H1 (cell line): ENCODE data around the gene CEP72. TPM values are rescaled to one million over a fixed set of nuclear protein-coding genes. Genes with fewer than 3 reads are reported as not detected.
A peak's percentile ranks its signal among the peaks of the same experiment; 100 is the strongest.

Experiments used
- CTCF ChIA-PET: fragments of 300-600 bp; sonication (Branson Sonifier 250); formaldehyde crosslinking; loops from one replicate; lab custom pipeline; 2021; ENCODE audit not compliant: partially characterized antibody; lab: Charles Lee
- POLR2A ChIA-PET: fragments of 300-600 bp; sonication (Branson Sonifier 250); formaldehyde crosslinking; loops from one replicate; lab custom pipeline; 2021; ENCODE audit warnings: inconsistent platforms; ENCODE audit not compliant: partially characterized antibody; lab: Charles Lee
- DNase-seq, 2 experiments: peaks; one replicate each; pipeline versions ENCODE4 v3.0.0 to v3.0.0-alpha.2; 2010 to 2022; ENCODE audit warnings: low spot score in 2 of 2, low read depth in 1 of 2, mixed read lengths in 1 of 2
- FAIRE-seq: peaks from 2 replicates; lab custom pipeline; 2011; peaks lifted over from hg19 to GRCh38; lab: Jason Lieb, UNC
- H2AFZ ChIP-seq: 2 replicates; pipeline ENCODE4 v1.8.1; 2012; ENCODE audit warnings: low read length, inconsistent platforms
- H2AK5ac ChIP-seq: 2 replicates; pipeline ENCODE4 v1.6.1; 2013; ENCODE audit warnings: low read depth, low read length
- H2BK120ac ChIP-seq: replicated peaks from 2 replicates; pipeline ENCODE3; 2013; ENCODE audit warnings: low read depth, low read length, inconsistent platforms
- H2BK12ac ChIP-seq: 2 replicates; pipeline ENCODE4 v1.6.1; 2013; ENCODE audit warnings: low read depth, low read length
- H2BK15ac ChIP-seq: 2 replicates; pipeline ENCODE4 v1.6.1; 2013; ENCODE audit warnings: low read length
- H2BK20ac ChIP-seq: 2 replicates; pipeline ENCODE4 v1.6.1; 2013; ENCODE audit warnings: low read length
- H2BK5ac ChIP-seq: 2 replicates; pipeline ENCODE4 v1.6.1; 2013; ENCODE audit warnings: low read depth, low read length
- H3K14ac ChIP-seq: 2 replicates; pipeline ENCODE4 v1.6.1; 2013; ENCODE audit warnings: inconsistent platforms; ENCODE audit not compliant: insufficient read length
- H3K18ac ChIP-seq: 2 replicates; pipeline ENCODE4 v1.6.1; 2013; ENCODE audit warnings: low read length; ENCODE audit errors: extremely low read depth
- H3K23ac ChIP-seq: 2 replicates; pipeline ENCODE4 v1.6.1; 2013; ENCODE audit warnings: inconsistent platforms; ENCODE audit not compliant: insufficient read length
- H3K23me2 ChIP-seq: 2 replicates; pipeline ENCODE4 v1.6.1; 2013; ENCODE audit warnings: low read depth, low read length
- H3K27ac ChIP-seq: 2 replicates; pipeline ENCODE4 v1.6.1; 2011; ENCODE audit warnings: low read depth, low read length, inconsistent platforms
- H3K27me3 ChIP-seq, 4 experiments: replicated peaks in 1 of 4; 1 replicate in 1 of 4; 2 replicates in 3 of 4; pipeline versions ENCODE4 v1.6.1 to v1.8.1; 2011 to 2013; ENCODE audit warnings: low read length in 3 of 4, mild to moderate bottlenecking in 3 of 4, inconsistent platforms in 2 of 4, mixed read lengths in 2 of 4, moderate library complexity in 1 of 4; ENCODE audit not compliant: control insufficient read depth in 3 of 4, insufficient read depth in 3 of 4; ENCODE audit errors: extremely low read depth in 1 of 4
- H3K36me3 ChIP-seq, 4 experiments: 2 replicates each; pipeline versions ENCODE4 v1.6.1 to v1.8.1; 2011 to 2013; ENCODE audit warnings: mild to moderate bottlenecking in 4 of 4, low read length in 3 of 4, moderate library complexity in 2 of 4, control low read depth in 1 of 4, inconsistent platforms in 1 of 4; ENCODE audit not compliant: insufficient read depth in 4 of 4, control insufficient read depth in 2 of 4
- H3K4ac ChIP-seq: replicated peaks from 2 replicates; pipeline ENCODE3; 2013; ENCODE audit warnings: low read length, low read depth, mixed read lengths, inconsistent platforms; ENCODE audit not compliant: insufficient read length
- H3K4me1 ChIP-seq, 4 experiments: replicated peaks in 1 of 4; 1 replicate in 1 of 4; 2 replicates in 3 of 4; pipeline versions ENCODE4 v1.6.1 to v1.8.1; 2011 to 2013; ENCODE audit warnings: low read length in 3 of 4, inconsistent platforms in 2 of 4, mixed read lengths in 1 of 4; ENCODE audit not compliant: insufficient read depth in 4 of 4, control insufficient read depth in 3 of 4
- H3K4me2 ChIP-seq, 2 experiments: 2 replicates each; pipeline versions ENCODE4 v1.6.1 to v1.8.1; 2011 to 2013; ENCODE audit warnings: low read depth in 2 of 2, low read length in 2 of 2, control low read depth in 1 of 2, inconsistent platforms in 1 of 2, mild to moderate bottlenecking in 1 of 2; ENCODE audit not compliant: insufficient read depth in 1 of 2
- H3K4me3 ChIP-seq, 4 experiments: fragments of 200-600, 300-600 bp in 1 of 4; sonication (generic), shearing (Covaris generic), sonication (Bioruptor Twin) in 1 of 4; 2 replicates each; pipeline versions ENCODE4 v1.5.1 to v1.8.1; 2011 to 2016; ENCODE audit warnings: low read length in 4 of 4, low read depth in 3 of 4, control low read depth in 2 of 4, inconsistent platforms in 2 of 4, mild to moderate bottlenecking in 2 of 4, mixed read lengths in 1 of 4, moderate library complexity in 1 of 4; ENCODE audit not compliant: insufficient read depth in 2 of 4; ENCODE audit errors: extremely low read depth in 1 of 4
- H3K56ac ChIP-seq: replicated peaks from 2 replicates; pipeline ENCODE3; 2013; ENCODE audit warnings: low read depth, mild to moderate bottlenecking, mixed read lengths, low read length, inconsistent platforms; ENCODE audit not compliant: insufficient read length
- H3K79me1 ChIP-seq: 2 replicates; pipeline ENCODE4 v1.6.1; 2013; ENCODE audit warnings: low read depth, low read length, control low read depth
- H3K79me2 ChIP-seq, 2 experiments: 2 replicates each; pipeline versions ENCODE4 v1.6.1 to v1.8.1; 2012 to 2013; ENCODE audit warnings: low read length in 2 of 2, mild to moderate bottlenecking in 2 of 2, inconsistent platforms in 1 of 2; ENCODE audit not compliant: insufficient read depth in 2 of 2, control insufficient read depth in 1 of 2
- H3K9ac ChIP-seq, 4 experiments: replicated peaks in 1 of 4; 1 replicate in 1 of 4; 2 replicates in 3 of 4; pipeline versions ENCODE4 v1.6.1 to v1.8.1; 2011 to 2013; ENCODE audit warnings: low read depth in 3 of 4, low read length in 3 of 4, control low read depth in 2 of 4, mild to moderate bottlenecking in 2 of 4, moderate library complexity in 2 of 4, inconsistent platforms in 1 of 4; ENCODE audit errors: extremely low read depth in 1 of 4
- H3K9me3 ChIP-seq, 2 experiments: 2 replicates each; pipeline versions ENCODE4 v1.6.1 to v1.8.1; 2012 to 2013; ENCODE audit warnings: mild to moderate bottlenecking in 2 of 2, moderate library complexity in 2 of 2, control low read depth in 1 of 2, inconsistent platforms in 1 of 2, low read depth in 1 of 2, low read length in 1 of 2, mixed read lengths in 1 of 2; ENCODE audit not compliant: insufficient read depth in 2 of 2
- H4K20me1 ChIP-seq, 2 experiments: replicated peaks in 1 of 2; 2 replicates each; pipeline versions ENCODE3 to v1.8.1; 2011 to 2013; ENCODE audit warnings: inconsistent platforms in 2 of 2, low read length in 2 of 2, mild to moderate bottlenecking in 1 of 2; ENCODE audit not compliant: insufficient read depth in 2 of 2, control insufficient read depth in 1 of 2
- H4K5ac ChIP-seq: 2 replicates; pipeline ENCODE4 v1.6.1; 2013; ENCODE audit warnings: low read length, low read depth, mixed read lengths, inconsistent platforms; ENCODE audit not compliant: insufficient read length
- H4K8ac ChIP-seq: 2 replicates; pipeline ENCODE4 v1.8.0; 2013; ENCODE audit warnings: mild to moderate bottlenecking, moderate library complexity, low read length, inconsistent platforms; ENCODE audit not compliant: insufficient read depth; ENCODE audit errors: extremely low read depth
- H4K91ac ChIP-seq: replicated peaks from 2 replicates; pipeline ENCODE3; 2013; ENCODE audit warnings: low read length, mixed read lengths, inconsistent platforms; ENCODE audit not compliant: insufficient read length
- CTBP2 ChIP-seq: IDR thresholded peaks from 2 replicates; pipeline ENCODE4 v1.7.0; 2011; ENCODE audit warnings: borderline replicate concordance, mild to moderate bottlenecking, moderate library complexity, mixed read lengths, low read length; ENCODE audit not compliant: insufficient read depth, insufficient read length
- NRF1 ChIP-seq: IDR thresholded peaks from 2 replicates; pipeline ENCODE4 v1.6.1; 2011; ENCODE audit warnings: mild to moderate bottlenecking, low read depth, low read length, improper control_type of control experiment
- SAP30 ChIP-seq: fragments of 300-600 bp; sonication (generic); IDR thresholded peaks from 2 replicates; pipeline ENCODE4 v1.7.1; 2012; ENCODE audit warnings: low read length, moderate library complexity, mild to moderate bottlenecking, inconsistent platforms; ENCODE audit not compliant: insufficient read depth, insufficient replicate concordance
- SP1 ChIP-seq: IDR thresholded peaks from 2 replicates; pipeline ENCODE4 v1.6.1; 2011; ENCODE audit warnings: low read depth, low read length
- TBP ChIP-seq: IDR thresholded peaks from 2 replicates; pipeline ENCODE4 v1.6.1; 2011; ENCODE audit warnings: low read depth, low read length, improper control_type of control experiment
- WGBS, 2 experiments: shearing (Covaris generic) in 1 of 2; methylation state at CpG; one replicate each; pipeline versions ENCODE4 v1.1.6 to v1.1.7; 2013 to 2015; ENCODE audit warnings: low lambda C conversion rate in 2 of 2, mixed read lengths in 2 of 2, inconsistent platforms in 1 of 2, low coverage in 1 of 2, missing lambda C conversion rate in 1 of 2; ENCODE audit not compliant: insufficient replicate concordance in 2 of 2, insufficient coverage in 1 of 2, insufficient read length in 1 of 2; ENCODE audit errors: extremely low coverage in 1 of 2, missing lambda C conversion rate in 1 of 2; 5-methylcytosine and 5-hydroxymethylcytosine counted together
- polyA plus RNA-seq, 7 experiments: library from polyadenylated mRNA; depleted of rRNA in 3 of 7; stranded (reverse) in 5 of 7; unstranded in 2 of 7; fragments of >200 nt in 5 of 7; fragments of 200-250 nt in 2 of 7; gene quantifications; 1 replicate in 5 of 7; 2 replicates in 1 of 7; 4 replicates in 1 of 7; pipeline versions ENCODE4 v1.2.1 to v1.2.3, GENCODE V29; 2011 to 2013; ENCODE audit warnings: missing spikeins in 2 of 7, mixed read lengths in 2 of 7
- total RNA-seq: library from RNA; stranded (reverse); fragmentation: NEBNext Ultra II Directional; extraction: Animal tissue kit (Norgen Biotek cat#: 25700); gene quantifications from 2 replicates; pipeline ENCODE4 v1.2.1, GENCODE V29; 2021

Gene CEP72
- total and polyA plus RNA-seq, 2 of the 8 experiments (the other 6 are each of a cell fraction or from before 2014, with no cell fraction given): 13.1 to 19.6 TPM

- Histone ChIP-seq H2BK5ac (no peak overlapping the region), H3K4ac (no peak overlapping the region), H2BK12ac (no peak overlapping the region), H3K36me3 (peaks cover 3 to 11% (median 6%) of the 10 kb centered on the region in 4 experiments; a peak in 6 of 8 replicates), H4K91ac (no peak overlapping the region), H3K23ac (no peak overlapping the region), H3K27ac (no peak overlapping the region), H2AK5ac (no peak overlapping the region), H2BK20ac (no peak overlapping the region), H4K20me1 (peaks cover 12 to 15% of the 10 kb centered on the region in 2 experiments), H3K4me1 (peaks cover 0 to 21% (median 10%) of the 10 kb centered on the region in 4 experiments; a peak in 6 of 7 replicates), H2BK15ac (no peak overlapping the region), H2AFZ (no peak overlapping the region), H3K79me1 (no peaks in the 10 kb centered on the region), H3K18ac (no peak overlapping the region), H3K4me2 (no peak overlapping the region), H3K9ac (no peak overlapping the region), H3K4me3 (no peak overlapping the region), H4K5ac (no peak overlapping the region), H4K8ac (peak overlapping the region; percentile 51; the same call in 1 of the 2 replicates), H3K56ac (no peak overlapping the region), H2BK120ac (no peak overlapping the region), H3K27me3 (peaks cover 0 to 12% (median 3%) of the 10 kb centered on the region in 4 experiments; a peak in 3 of 7 replicates), H3K9me3 (no peaks in the 10 kb centered on the region), H3K79me2 (no peaks in the 10 kb centered on the region), H3K14ac (no peak overlapping the region), H3K23me2 (no peaks in the 10 kb centered on the region)
- TF ChIP-seq CTBP2 (no peak), SP1 (no peak), SAP30 (no peak), TBP (no peak), NRF1 (no peak)
- ChIA-PET CTCF (interaction anchor here (0.7 to 5.4 kb wide), 22 partner anchors 10 to 336 kb away, joined by 3 to 29 read pairs (median 4); partner anchors contain the start of genes BRD9 and TRIP13), POLR2A (interaction anchor here (0.8 to 1.3 kb wide), 5 partner anchors 48 to 190 kb away, joined by 3 to 4 read pairs (median 3); no protein-coding TSS in a partner anchor)
- DNase-seq (no peak), FAIRE-seq (no peak)
- 79% methylated on average over 27 of the region's 33 CpGs; no CpG with 5 or more reads in 1 of the 2 experiments for WGBS, 2 experiments
Observed at GRCh38 chr5:670396-671270, 58.5 kb downstream of the CEP72 start.
